ENCODE data around the gene ECSCR.
"Not testable (repeated sequence)": the region's sequence is repeated elsewhere in the genome, so short reads cannot be mapped to it uniquely, and the experiment has no call there.

DNA sequence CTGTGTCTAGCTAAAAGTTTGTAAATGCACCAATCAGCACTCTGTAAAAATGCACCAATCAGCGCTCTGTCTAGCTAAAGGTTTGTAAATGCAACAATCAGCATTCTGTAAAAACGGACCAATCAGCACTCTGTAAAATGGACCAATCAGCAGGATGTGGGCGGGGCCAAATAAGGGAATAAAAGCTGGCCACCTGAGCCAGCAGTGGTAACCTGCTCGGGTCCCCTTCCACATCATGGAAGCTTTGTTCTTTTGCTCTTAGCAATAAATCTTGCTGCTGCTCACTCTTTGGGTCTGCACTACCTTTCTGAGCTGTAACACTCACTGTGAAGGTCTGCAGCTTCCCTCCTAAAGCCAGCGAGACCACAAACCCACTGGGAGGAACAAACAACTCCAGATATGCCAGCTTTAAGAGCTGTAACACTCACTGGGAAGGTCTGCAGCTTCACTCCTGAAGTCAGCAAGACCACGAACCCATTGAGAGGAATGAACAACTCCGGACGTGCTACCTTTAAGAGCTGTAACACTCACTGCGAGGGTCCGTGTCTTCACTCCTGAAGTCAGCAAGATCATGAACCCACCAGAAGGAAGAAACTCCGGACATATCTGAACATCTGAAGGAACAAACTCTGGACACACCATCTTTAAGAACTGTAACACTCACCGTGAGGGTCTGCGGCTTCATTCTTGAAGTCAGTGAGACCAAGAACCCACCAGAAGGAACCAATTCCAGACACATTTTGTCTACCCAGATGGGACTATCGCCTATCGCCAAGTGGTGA lies 40.7 kb upstream of the ECSCR start:
- TF ChIP-seq POLR2A, POLR2AphosphoS5 (IDR thresholded peaks at IDR 0.05; ENCODE audit: low read depth, low read length): not testable (repeated sequence)
